Endothelial cell of umbilical vein (primary cell): Measurements from ENCODE around the gene RAI1. TPM values are rescaled to one million over a fixed set of nuclear protein-coding genes. Genes with fewer than 3 reads are reported as not detected.

Source experiments
- BruUV-seq: library from RNA; stranded (reverse); fragments of 400-500 nt; replicated peaks from 2 replicates; lab custom pipeline; 2021; lab: Mats Ljungman, UMichigan
- CTCF ChIA-PET: fragments of 300-600, 350-600 bp; sonication (Branson Sonifier 250); formaldehyde crosslinking; loops from one replicate; lab custom pipeline; 2021; ENCODE audit warnings: antibody characterized with exemption, inconsistent platforms; lab: Charles Lee
- POLR2A ChIA-PET: fragments of 300-600, 350-600 bp; sonication (Branson Sonifier 250); formaldehyde crosslinking; loops from one replicate; lab custom pipeline; 2021; ENCODE audit warnings: antibody characterized with exemption, inconsistent platforms; lab: Charles Lee
- DNase-seq: peaks from one replicate; pipeline ENCODE4 v3.0.0-alpha.2; 2011; ENCODE audit warnings: low read depth, low spot score
- FAIRE-seq: peaks from 2 replicates; lab custom pipeline; 2011; peaks lifted over from hg19 to GRCh38; lab: Jason Lieb, UNC
- H2AFZ ChIP-seq: 2 replicates; pipeline ENCODE4 v1.6.0; 2012; ENCODE audit warnings: low read depth, low read length, control low read depth, inconsistent platforms
- H3K27ac ChIP-seq: 2 replicates; pipeline ENCODE4 v1.5.1; 2011; ENCODE audit warnings: low read depth, mild to moderate bottlenecking, control low read depth, low read length, moderate library complexity; ENCODE audit not compliant: insufficient read depth
- H3K27me3 ChIP-seq, 2 experiments: 2 replicates each; pipeline versions ENCODE4 v1.6.0 to v1.6.1; 2011; ENCODE audit warnings: low read length in 2 of 2, mixed read lengths in 1 of 2; ENCODE audit not compliant: control insufficient read depth in 2 of 2, insufficient read depth in 2 of 2
- H3K36me3 ChIP-seq, 2 experiments: 2 replicates in 1 of 2; 3 replicates in 1 of 2; pipeline ENCODE4 v1.5.1; 2011; ENCODE audit warnings: low read length in 2 of 2, mild to moderate bottlenecking in 1 of 2, moderate library complexity in 1 of 2; ENCODE audit not compliant: control insufficient read depth in 2 of 2, insufficient read depth in 2 of 2; ENCODE audit errors: extremely low read depth in 1 of 2
- H3K4me1 ChIP-seq: 3 replicates; pipeline ENCODE4 v1.5.1; 2011; ENCODE audit warnings: mild to moderate bottlenecking, low read length; ENCODE audit not compliant: control insufficient read depth, insufficient read depth; ENCODE audit errors: extremely low read depth
- H3K4me2 ChIP-seq: 2 replicates; pipeline ENCODE4 v1.6.1; 2011; ENCODE audit warnings: low read length, control low read depth, mixed read lengths; ENCODE audit not compliant: insufficient read depth
- H3K4me3 ChIP-seq, 3 experiments: fragments of 200-600 bp in 1 of 3; sonication (generic), shearing (Covaris generic) in 1 of 3; replicated peaks in 1 of 3; 2 replicates each; pipeline ENCODE4 v1.5.1; 2011 to 2016; ENCODE audit warnings: control low read depth in 3 of 3, low read length in 3 of 3, mild to moderate bottlenecking in 2 of 3, inconsistent platforms in 1 of 3, low read depth in 1 of 3, moderate library complexity in 1 of 3; ENCODE audit not compliant: insufficient read depth in 1 of 3
- H3K79me2 ChIP-seq: 2 replicates; pipeline ENCODE4 v1.6.0; 2012; ENCODE audit warnings: low read length, inconsistent platforms; ENCODE audit not compliant: control insufficient read depth, insufficient read depth
- H3K9ac ChIP-seq: replicated peaks from 2 replicates; pipeline ENCODE3; 2011; ENCODE audit warnings: low read length, control low read depth; ENCODE audit not compliant: insufficient read depth; ENCODE audit errors: extremely low read depth
- H3K9me1 ChIP-seq: replicated peaks from 3 replicates; pipeline ENCODE4 v1.6.0; 2011; ENCODE audit warnings: mild to moderate bottlenecking, low read length; ENCODE audit not compliant: control insufficient read depth, insufficient read depth; ENCODE audit errors: extremely low read depth
- H3K9me3 ChIP-seq: replicated peaks from 2 replicates; pipeline ENCODE4 v1.5.1; 2012; ENCODE audit warnings: low read length, inconsistent platforms; ENCODE audit not compliant: control insufficient read depth, insufficient read depth
- H4K20me1 ChIP-seq: replicated peaks from 2 replicates; pipeline ENCODE3; 2011; ENCODE audit warnings: mild to moderate bottlenecking, low read length; ENCODE audit not compliant: control insufficient read depth, insufficient read depth; ENCODE audit errors: extremely low read depth
- CTCF ChIP-seq, 2 donors: IDR thresholded peaks; 1 replicate in 1 of 2; 2 replicates in 1 of 2; pipeline ENCODE4 v1.5.1; 2011; ENCODE audit warnings: low read length in 2 of 2, mild to moderate bottlenecking in 2 of 2, moderate library complexity in 2 of 2, control low read depth in 1 of 2, inconsistent platforms in 1 of 2, low read depth in 1 of 2; ENCODE audit not compliant: insufficient read depth in 1 of 2; ENCODE audit errors: extremely low read depth in 1 of 2
- EZH2 ChIP-seq: IDR thresholded peaks from 2 replicates; pipeline ENCODE4 v1.6.1; 2012; ENCODE audit warnings: borderline replicate concordance, low read depth, mild to moderate bottlenecking, moderate library complexity, low read length, inconsistent platforms; ENCODE audit not compliant: severe bottlenecking
- FOS ChIP-seq: IDR thresholded peaks from 2 replicates; pipeline ENCODE4 v1.6.1; 2011; ENCODE audit warnings: mild to moderate bottlenecking, low read length, moderate library complexity, borderline replicate concordance; ENCODE audit not compliant: insufficient read depth
- GATA2 ChIP-seq: IDR thresholded peaks from 2 replicates; pipeline ENCODE4 v1.7.0; 2011; ENCODE audit warnings: low read depth, mild to moderate bottlenecking, moderate library complexity, mixed read lengths, low read length; ENCODE audit not compliant: insufficient read length, insufficient read depth
- JUN ChIP-seq: IDR thresholded peaks from 2 replicates; pipeline ENCODE4 v1.6.1; 2011; ENCODE audit warnings: borderline replicate concordance, low read depth; ENCODE audit not compliant: insufficient read length, insufficient read depth
- MAX ChIP-seq: IDR thresholded peaks from 2 replicates; pipeline ENCODE4 v1.6.1; 2011; ENCODE audit not compliant: insufficient read depth, insufficient read length
- MYC ChIP-seq: IDR thresholded peaks from one replicate; pipeline ENCODE4 v1.6.1; 2011; ENCODE audit warnings: mild to moderate bottlenecking, low read depth, low read length
- POLR2A ChIP-seq: IDR thresholded peaks from 2 replicates; pipeline ENCODE4 v1.6.1; 2012; ENCODE audit warnings: low read depth, mild to moderate bottlenecking, control low read depth, low read length
- POLR2AphosphoS5 ChIP-seq: IDR thresholded peaks from 2 replicates; pipeline ENCODE4 v1.6.1; 2012; ENCODE audit warnings: low read depth, mild to moderate bottlenecking, control low read depth, low read length, moderate library complexity; ENCODE audit not compliant: insufficient read depth
- dilution Hi-C: fragments of 300-500 bp; cut with MboI; formaldehyde crosslinking; loops from one replicate; pipeline ENCODE4 v1.15.0; 2019; ENCODE audit warnings: low sequenced_read_pairs; ENCODE audit not compliant: extremely low pct_ligation_motif_present
- intact Hi-C: fragments of 100-400 bp; cut with micrococcal nuclease; formaldehyde crosslinking; loops from one replicate; pipeline ENCODE4 v1.10.0; 2022
- polyA plus RNA-seq, 4 experiments: library from polyadenylated mRNA; depleted of rRNA in 3 of 4; stranded (reverse) in 3 of 4; unstranded in 1 of 4; fragments of >200 nt; gene quantifications; 2 replicates each; pipeline versions ENCODE4 v1.2.1 to v1.2.3, GENCODE V29; 2011 to 2012; ENCODE audit warnings: missing spikeins in 1 of 4
- total RNA-seq: library from RNA; stranded (reverse); gene quantifications from 2 replicates; pipeline ENCODE4 v1.2.3, GENCODE V29; 2021

The RAI1 gene
- total and polyA plus RNA-seq, 2 donors (not counting 3 experiments of a cell fraction or from before 2014, with no cell fraction given) = 7.8 to 43.3 TPM

GRCh38 chr17:17661134-17661533 is 20.1 kb upstream of the RAI1 start:
- dilution Hi-C loops (no loop called here), intact Hi-C loops (loop anchor here (5.0 kb wide), 1 partner anchor 304 kb away; no protein-coding TSS in a partner anchor)
- H3K27ac ChIP-seq = no peak overlapping the region
- H3K4me2 ChIP-seq = no peak overlapping the region
- DNase-seq = no peak
- no peak overlapping the region for H3K4me3 ChIP-seq
- no peaks in the 10 kb centered on the region for H3K9me1 ChIP-seq
- H4K20me1 ChIP-seq = no peaks in the 10 kb centered on the region
- TF ChIP-seq POLR2A (no peak), MAX (no peak), JUN (no peak), FOS (no peak), MYC (no peak), POLR2AphosphoS5 (no peak), CTCF (IDR thresholded peaks at IDR 0.05; ENCODE audit: extremely low read depth in 1 of 2, insufficient read depth in 1 of 2, low read depth in 1 of 2, low read length in 2 of 2) (no peak), GATA2 (no peak), EZH2 (no peak)
- H3K79me2 ChIP-seq = no peaks in the 10 kb centered on the region
- no peak for FAIRE-seq
- no peaks in the 10 kb centered on the region for H3K27me3 ChIP-seq
- H2AFZ ChIP-seq = no peak overlapping the region
- CTCF ChIA-PET = interaction anchor here (1.2 to 1.3 kb wide), 3 partner anchors 12 to 306 kb away, joined by 3 to 5 read pairs (median 4); no protein-coding TSS in a partner anchor
- no peak overlapping the region for H3K9ac ChIP-seq
- no peaks in the 10 kb centered on the region for H3K4me1 ChIP-seq
- no peaks in the 10 kb centered on the region for H3K9me3 ChIP-seq
- no peaks in the 10 kb centered on the region for H3K36me3 ChIP-seq
- BruUV-seq = no TSS peak
- POLR2A ChIA-PET = no interaction called here
